SK-N-SH (cell line): ENCODE results near the gene TMEM245. TPM values are rescaled to one million over a fixed set of nuclear protein-coding genes. Genes with fewer than 3 reads are reported as not detected.

Source experiments
- CTCF ChIA-PET: fragments of 300-600, 350-600 bp; formaldehyde crosslinking; extraction: SDS; loops from one replicate; lab custom pipeline; 2021; lab: Yijun Ruan, JAX
- POLR2A ChIA-PET: fragments of 350-600 bp; sonication (Branson Sonifier 250); formaldehyde crosslinking; extraction: SDS; loops from one replicate; lab custom pipeline; 2020; ENCODE audit warnings: antibody characterized with exemption, inconsistent platforms; lab: Yijun Ruan, JAX
- DNase-seq: peaks from one replicate; pipeline ENCODE4 v3.0.0; 2012
- H2AFZ ChIP-seq: fragments of 200-600 bp; sonication (generic); 2 replicates; pipeline ENCODE4 v1.8.1; 2016; ENCODE audit warnings: antibody characterized with exemption, mild to moderate bottlenecking, low read depth
- H3F3A ChIP-seq: fragments of 200-600 bp; sonication (generic); replicated peaks from 2 replicates; pipeline ENCODE3; 2016; ENCODE audit warnings: antibody characterized with exemption, mild to moderate bottlenecking; ENCODE audit not compliant: insufficient read depth
- H3K27ac ChIP-seq, 2 experiments: fragments of 200-500 bp in 1 of 2; fragments of 200-600 bp in 1 of 2; sonication (Bioruptor generic) in 1 of 2; sonication (generic), shearing (Covaris generic) in 1 of 2; 2 replicates each; pipeline versions ENCODE4 v1.5.1 to v1.6.1; 2014 to 2016; ENCODE audit warnings: low read depth in 2 of 2, inconsistent platforms in 1 of 2, low read length in 1 of 2, mild to moderate bottlenecking in 1 of 2, mixed read lengths in 1 of 2
- H3K27me3 ChIP-seq: fragments of 200-600 bp; sonication (generic), shearing (Covaris generic); 2 replicates; pipeline ENCODE4 v1.6.1; 2016; ENCODE audit warnings: mixed run types; ENCODE audit not compliant: insufficient read depth
- H3K36me3 ChIP-seq, 2 experiments: fragments of 200-500 bp in 1 of 2; fragments of 200-600 bp in 1 of 2; sonication (Bioruptor generic) in 1 of 2; sonication (generic) in 1 of 2; replicated peaks in 1 of 2; 2 replicates each; pipeline versions ENCODE3 to v1.5.1; 2014 to 2016; ENCODE audit warnings: low read length in 1 of 2, mild to moderate bottlenecking in 1 of 2; ENCODE audit not compliant: insufficient read depth in 2 of 2, control insufficient read depth in 1 of 2
- H3K4me1 ChIP-seq, 2 experiments: fragments of 200-500 bp in 1 of 2; fragments of 200-600 bp in 1 of 2; sonication (Bioruptor generic) in 1 of 2; sonication (generic), shearing (Covaris generic) in 1 of 2; 2 replicates each; pipeline versions ENCODE4 v1.5.1 to v1.6.1; 2014 to 2016; ENCODE audit warnings: low read depth in 1 of 2, low read length in 1 of 2, mixed run types in 1 of 2; ENCODE audit not compliant: insufficient read depth in 2 of 2, control insufficient read depth in 1 of 2
- H3K4me2 ChIP-seq: fragments of 200-600 bp; sonication (generic), shearing (Covaris generic); 2 replicates; pipeline ENCODE4 v1.6.1; 2017; ENCODE audit warnings: mixed run types
- H3K4me3 ChIP-seq, 2 experiments: fragments of 200-500 bp in 1 of 2; fragments of 200-600 bp in 1 of 2; sonication (Bioruptor generic) in 1 of 2; sonication (generic), shearing (Covaris generic) in 1 of 2; 2 replicates each; pipeline versions ENCODE4 v1.5.1 to v1.8.1; 2014 to 2016; ENCODE audit warnings: low read depth in 2 of 2, inconsistent platforms in 1 of 2, low read length in 1 of 2, mild to moderate bottlenecking in 1 of 2, mixed read lengths in 1 of 2, moderate library complexity in 1 of 2
- H3K79me2 ChIP-seq: fragments of 200-600 bp; sonication (generic); 2 replicates; pipeline ENCODE4 v1.8.1; 2017; ENCODE audit warnings: mild to moderate bottlenecking; ENCODE audit not compliant: insufficient read depth
- H3K9ac ChIP-seq: fragments of 200-600 bp; sonication (generic); 2 replicates; pipeline ENCODE4 v1.6.1; 2017; ENCODE audit warnings: mixed run types
- H3K9me2 ChIP-seq: fragments of 200-600 bp; sonication (generic); 2 replicates; pipeline ENCODE4 v1.6.1; 2017; ENCODE audit warnings: mixed run types
- H3K9me3 ChIP-seq: fragments of 200-600 bp; sonication (generic); 2 replicates; pipeline ENCODE4 v1.6.1; 2017; ENCODE audit warnings: mixed run types, mild to moderate bottlenecking, moderate library complexity
- H4K20me1 ChIP-seq: fragments of 200-600 bp; sonication (generic); 2 replicates; pipeline ENCODE4 v1.6.1; 2017; ENCODE audit warnings: mild to moderate bottlenecking, mixed run types; ENCODE audit not compliant: insufficient read depth
- ELF1 ChIP-seq: IDR thresholded peaks from 2 replicates; pipeline ENCODE4 v1.4.0; 2012
- EP300 ChIP-seq, 2 experiments: IDR thresholded peaks; 2 replicates each; pipeline versions ENCODE4 v1.4.0 to v1.6.1; 2012; ENCODE audit warnings: borderline replicate concordance in 1 of 2, low read depth in 1 of 2, low read length in 1 of 2
- EZH2phosphoT487 ChIP-seq: fragments of 200-600 bp; sonication (generic); IDR thresholded peaks from 2 replicates; pipeline ENCODE4 v1.6.1; 2017; ENCODE audit warnings: low read depth, mixed run types, mild to moderate bottlenecking, antibody characterized with exemption, moderate library complexity, borderline replicate concordance
- FOSL2 ChIP-seq: IDR thresholded peaks from 2 replicates; pipeline ENCODE4 v1.4.0; 2012; ENCODE audit warnings: low read depth, mild to moderate bottlenecking, moderate library complexity, borderline replicate concordance
- JUND ChIP-seq: IDR thresholded peaks from 2 replicates; pipeline ENCODE4 v1.4.0; 2012
- MEF2A ChIP-seq: IDR thresholded peaks from 2 replicates; pipeline ENCODE4 v1.4.0; 2012; ENCODE audit warnings: low read depth, borderline replicate concordance
- MXI1 ChIP-seq: IDR thresholded peaks from 2 replicates; pipeline ENCODE4 v1.6.1; 2012; ENCODE audit warnings: mild to moderate bottlenecking, low read depth, low read length, improper control_type of control experiment
- NFIC ChIP-seq: IDR thresholded peaks from 2 replicates; pipeline ENCODE4 v1.4.0; 2012; ENCODE audit warnings: borderline replicate concordance
- NRF1 ChIP-seq: IDR thresholded peaks from 2 replicates; pipeline ENCODE4 v1.6.1; 2012; ENCODE audit warnings: low read depth, mild to moderate bottlenecking, low read length
- POLR2AphosphoS5 ChIP-seq: IDR thresholded peaks from 2 replicates; pipeline ENCODE4 v1.6.1; 2012; ENCODE audit warnings: low read depth, low read length
- RAD21 ChIP-seq: IDR thresholded peaks from 2 replicates; pipeline ENCODE4 v1.6.1; 2012; ENCODE audit warnings: mild to moderate bottlenecking, low read length
- RXRA ChIP-seq: IDR thresholded peaks from 2 replicates; pipeline ENCODE4 v1.4.0; 2012; ENCODE audit warnings: low read depth, mild to moderate bottlenecking, borderline replicate concordance
- SIN3A ChIP-seq: IDR thresholded peaks from 2 replicates; pipeline ENCODE4 v1.6.1; 2012; ENCODE audit warnings: low read depth, mild to moderate bottlenecking, low read length, moderate library complexity, borderline replicate concordance
- SMC3 ChIP-seq: IDR thresholded peaks from 2 replicates; pipeline ENCODE4 v1.6.1; 2012; ENCODE audit warnings: low read depth, low read length, improper control_type of control experiment
- TAF1 ChIP-seq: IDR thresholded peaks from 2 replicates; pipeline ENCODE4 v1.6.1; 2012; ENCODE audit warnings: low read depth, mild to moderate bottlenecking, low read length, moderate library complexity, borderline replicate concordance
- USF1 ChIP-seq: IDR thresholded peaks from 2 replicates; pipeline ENCODE4 v1.4.0; 2012; ENCODE audit warnings: low read depth, borderline replicate concordance
- USF2 ChIP-seq: fragments of 150-350 bp; IDR thresholded peaks from 2 replicates; pipeline ENCODE4 v1.6.1; 2017; ENCODE audit warnings: antibody characterized with exemption, low read length, low read depth, borderline replicate concordance
- WGBS: methylation state at CpG from one replicate; pipeline ENCODE4 v1.1.6; 2017; ENCODE audit warnings: low lambda C conversion rate; 5-methylcytosine and 5-hydroxymethylcytosine counted together
- polyA plus RNA-seq, 3 experiments: library from polyadenylated mRNA; depleted of rRNA; stranded (reverse); fragments of >200 nt; gene quantifications; 2 replicates each; pipeline ENCODE4 v1.2.3, GENCODE V29; 2012
- TF ChIP-seq, protein P1 (sequence below): IDR thresholded peaks from 2 replicates; pipeline ENCODE4; 2012

TMEM245 gene
- polyA plus RNA-seq, 1 of the 3 experiments (the other 2 are of a cell fraction): 17.5 TPM

GRCh38 chr9:109092587-109092986 lies 27.2 kb downstream of the TMEM245 start:
- H3K9me2 ChIP-seq: no peaks in the 10 kb centered on the region
- POLR2A ChIA-PET: no interaction called here
- 28% methylated on average over 1 of the region's 1 CpG for WGBS
- peaks cover 40 to 65% of the 10 kb centered on the region in 2 experiments for H3K36me3 ChIP-seq
- H3K4me1 ChIP-seq: peaks cover 0 to 2% of the 10 kb centered on the region in 2 experiments; a peak in 2 of 4 replicates
- TF ChIP-seq MXI1 (no peak), EZH2phosphoT487 (no peak), USF1 (no peak), SIN3A (no peak), POLR2AphosphoS5 (no peak), NRF1 (no peak), SMC3 (no peak), RXRA (no peak), NFIC (no peak), USF2 (no peak)
- TF ChIP-seq, all 33 proteins: peak for 0
- CTCF ChIA-PET: interaction anchor here (0.6 to 0.9 kb wide), 2 partner anchors 31 to 77 kb away, joined by 3 read pairs; no protein-coding TSS in a partner anchor
- Histone ChIP-seq H3K27me3 (no peaks in the 10 kb centered on the region), H3F3A (peaks cover 5% of the 10 kb centered on the region), H2AFZ (no peak overlapping the region), H3K4me2 (no peak overlapping the region), H4K20me1 (peaks cover 24% of the 10 kb centered on the region), H3K27ac (no peak overlapping the region), H3K9ac (no peak overlapping the region), H3K9me3 (no peaks in the 10 kb centered on the region), H3K4me3 (no peak overlapping the region), H3K79me2 (peaks cover 87% of the 10 kb centered on the region)
- DNase-seq: no peak

DNA sequence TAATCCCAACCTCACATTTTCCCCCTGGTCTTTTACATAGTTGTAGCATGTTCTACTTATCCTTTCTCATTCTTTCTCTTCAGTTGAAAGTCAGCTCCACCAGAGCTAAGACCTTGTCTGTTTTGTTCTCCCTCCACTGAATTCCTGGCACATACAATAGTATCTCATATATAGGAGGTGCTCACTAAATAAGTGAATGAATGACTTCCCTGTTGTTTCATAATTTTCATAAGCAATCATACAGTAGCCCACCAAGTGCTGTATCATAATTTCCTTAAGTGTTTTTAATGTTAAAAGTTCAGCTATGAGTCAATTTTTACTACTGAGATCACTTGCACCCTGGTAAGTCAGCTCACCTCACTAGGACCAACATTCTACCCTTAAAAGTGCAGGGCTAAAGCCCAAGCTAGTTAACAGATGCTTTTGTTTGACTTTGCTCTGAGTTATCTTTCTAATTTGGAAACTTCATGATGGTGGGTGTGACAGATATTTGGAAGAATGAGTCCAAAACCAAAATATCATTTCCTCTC lies 27.6 kb downstream of the TMEM245 start:
- no peaks in the 10 kb centered on the region for H3K27me3 ChIP-seq
- no peak overlapping the region for H3K4me2 ChIP-seq
- no peak for DNase-seq
- H2AFZ ChIP-seq: no peak overlapping the region
- H3K79me2 ChIP-seq: peaks cover 87% of the 10 kb centered on the region
- peaks cover 3% of the 10 kb centered on the region for H3F3A ChIP-seq
- no peak overlapping the region for H3K4me3 ChIP-seq
- H3K27ac ChIP-seq: no peak overlapping the region
- no peaks in the 10 kb centered on the region for H3K9me3 ChIP-seq
- H3K9me2 ChIP-seq: no peaks in the 10 kb centered on the region
- ChIA-PET CTCF (interaction anchor here (0.6 to 0.9 kb wide), 2 partner anchors 31 to 78 kb away, joined by 3 read pairs; no protein-coding TSS in a partner anchor), POLR2A (no interaction called here)
- no peak overlapping the region for H3K9ac ChIP-seq
- H3K36me3 ChIP-seq: peaks cover 44 to 68% of the 10 kb centered on the region in 2 experiments
- H4K20me1 ChIP-seq: peaks cover 19% of the 10 kb centered on the region
- TF ChIP-seq JUND (no peak), EP300 (IDR thresholded peaks at IDR 0.05; ENCODE audit: borderline replicate concordance in 1 of 2, low read depth in 1 of 2, low read length in 1 of 2) (no peak), MEF2A (no peak), NRF1 (no peak), ELF1 (no peak), TAF1 (no peak), USF2 (no peak), RAD21 (no peak), POLR2AphosphoS5 (no peak), FOSL2 (no peak), SMC3 (no peak)
- TF ChIP-seq, protein P1, sequence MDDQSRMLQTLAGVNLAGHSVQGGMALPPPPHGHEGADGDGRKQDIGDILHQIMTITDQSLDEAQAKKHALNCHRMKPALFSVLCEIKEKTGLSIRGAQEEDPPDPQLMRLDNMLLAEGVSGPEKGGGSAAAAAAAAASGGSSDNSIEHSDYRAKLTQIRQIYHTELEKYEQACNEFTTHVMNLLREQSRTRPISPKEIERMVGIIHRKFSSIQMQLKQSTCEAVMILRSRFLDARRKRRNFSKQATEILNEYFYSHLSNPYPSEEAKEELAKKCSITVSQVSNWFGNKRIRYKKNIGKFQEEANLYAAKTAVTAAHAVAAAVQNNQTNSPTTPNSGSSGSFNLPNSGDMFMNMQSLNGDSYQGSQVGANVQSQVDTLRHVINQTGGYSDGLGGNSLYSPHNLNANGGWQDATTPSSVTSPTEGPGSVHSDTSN: no peak
- no peaks in the 10 kb centered on the region for H3K4me1 ChIP-seq
